Activated CD8-positive, alpha-beta memory T cell treated with anti-CD3 and anti-CD28 coated beads for 4 hours (primary cell): ENCODE data around the gene DPEP3.

Experiments used
- DNase-seq, 2 donors: peaks; one replicate each; pipeline ENCODE4 v3.0.0-alpha.2; 2020; ENCODE audit warnings: low read depth in 2 of 2

The DPEP3 gene

GRCh38 chr16:67967183-67967957 is 12.9 kb downstream of the DPEP3 start:
- DNase-seq = no peak

GRCh38 chr16:67966549-67967182 is 13.6 kb downstream of the DPEP3 start:
- no peak for DNase-seq

- DNase-seq = no peak
Measured at GRCh38 chr16:67965668-67966548, 14.4 kb downstream of the DPEP3 start.

DNA sequence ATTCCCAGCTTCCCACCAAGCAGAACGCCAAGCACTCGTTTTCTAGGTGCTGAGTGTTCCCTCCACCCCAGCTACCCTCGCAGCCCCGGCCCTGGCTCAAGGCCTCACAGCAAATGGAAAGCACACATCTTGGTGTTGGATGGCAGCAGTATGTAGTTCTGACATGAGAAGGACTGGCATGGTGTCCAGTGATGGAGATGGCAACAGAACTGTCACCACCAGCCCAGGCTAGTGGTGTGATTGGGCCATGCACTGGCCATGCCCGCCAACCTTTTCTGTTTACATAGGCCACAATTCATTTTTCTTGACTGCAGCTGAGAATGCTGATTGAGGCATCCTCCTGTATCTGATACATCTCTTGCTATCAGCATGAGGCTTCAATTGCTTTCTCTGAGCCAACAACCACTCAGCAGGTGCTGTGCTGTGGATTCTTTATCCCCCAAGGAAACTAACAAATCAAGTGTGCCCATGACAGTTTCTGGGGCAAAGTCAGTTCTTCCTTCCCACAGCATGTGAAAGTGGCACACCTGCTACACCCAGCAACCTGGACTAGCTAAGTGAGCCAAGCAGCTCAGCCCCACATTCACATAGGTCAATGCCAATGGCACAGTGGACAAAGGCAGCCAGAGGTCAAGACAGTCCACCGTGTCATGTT is 15.7 kb downstream of the DPEP3 start:
- no peak for DNase-seq

DNA sequence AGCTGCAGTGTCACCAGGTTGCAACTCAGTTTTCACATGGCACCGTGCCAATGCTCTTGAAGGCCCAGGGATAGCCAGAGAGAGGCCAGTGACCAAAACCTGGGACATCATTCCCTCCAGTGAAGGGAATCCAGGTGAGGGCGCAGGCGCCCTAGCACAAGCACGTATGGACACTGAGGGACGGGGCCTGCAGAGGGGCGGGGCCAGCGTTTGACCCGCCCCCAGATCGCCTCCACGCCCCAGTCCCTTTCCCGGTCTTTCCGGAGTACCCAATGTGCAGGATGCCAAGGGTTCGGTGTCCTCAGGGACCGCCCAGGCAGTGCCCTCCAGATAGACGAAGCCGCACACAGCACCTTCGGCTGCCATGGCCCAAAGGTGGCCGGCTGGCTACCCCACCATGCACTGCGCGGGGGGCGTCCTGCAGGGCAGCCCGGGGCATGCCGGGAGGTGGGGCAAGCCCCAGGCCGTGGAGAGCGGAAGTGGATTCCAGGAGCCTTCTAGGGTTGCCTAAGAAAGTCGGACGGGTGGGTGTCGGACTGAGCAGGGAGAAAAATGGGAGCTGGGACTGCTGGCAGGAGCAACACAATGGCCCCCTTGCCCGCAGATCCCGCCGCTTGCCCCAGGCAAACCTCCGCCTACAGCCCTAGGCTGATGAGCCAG is 16.5 kb downstream of the DPEP3 start:
- no peak for DNase-seq

DNA sequence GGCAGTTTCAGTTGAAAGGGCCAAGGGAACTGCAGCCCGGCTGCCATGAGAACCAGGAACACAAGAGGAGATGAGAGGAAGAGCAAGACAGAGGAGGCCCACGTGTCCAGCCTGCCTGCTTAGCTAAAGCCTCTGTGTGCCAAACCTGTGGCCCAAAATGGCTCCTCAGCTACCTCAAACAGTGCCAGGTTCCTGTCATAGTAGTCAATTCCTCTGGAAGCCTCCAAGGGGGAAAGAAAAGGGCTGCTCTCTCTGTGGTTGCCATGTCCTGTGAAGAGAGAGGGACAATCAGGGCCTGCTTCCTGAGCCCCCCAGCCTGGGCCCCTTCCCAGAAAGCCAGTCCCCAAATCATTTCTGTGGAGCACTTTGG is 17.0 kb downstream of the DPEP3 start:
- no peak for DNase-seq

GRCh38 chr16:67962135-67962534 is 18.2 kb downstream of the DPEP3 start:
- DNase-seq = no peak

GRCh38 chr16:67961551-67961957 is 18.7 kb downstream of the DPEP3 start:
- DNase-seq = no peak

DNA sequence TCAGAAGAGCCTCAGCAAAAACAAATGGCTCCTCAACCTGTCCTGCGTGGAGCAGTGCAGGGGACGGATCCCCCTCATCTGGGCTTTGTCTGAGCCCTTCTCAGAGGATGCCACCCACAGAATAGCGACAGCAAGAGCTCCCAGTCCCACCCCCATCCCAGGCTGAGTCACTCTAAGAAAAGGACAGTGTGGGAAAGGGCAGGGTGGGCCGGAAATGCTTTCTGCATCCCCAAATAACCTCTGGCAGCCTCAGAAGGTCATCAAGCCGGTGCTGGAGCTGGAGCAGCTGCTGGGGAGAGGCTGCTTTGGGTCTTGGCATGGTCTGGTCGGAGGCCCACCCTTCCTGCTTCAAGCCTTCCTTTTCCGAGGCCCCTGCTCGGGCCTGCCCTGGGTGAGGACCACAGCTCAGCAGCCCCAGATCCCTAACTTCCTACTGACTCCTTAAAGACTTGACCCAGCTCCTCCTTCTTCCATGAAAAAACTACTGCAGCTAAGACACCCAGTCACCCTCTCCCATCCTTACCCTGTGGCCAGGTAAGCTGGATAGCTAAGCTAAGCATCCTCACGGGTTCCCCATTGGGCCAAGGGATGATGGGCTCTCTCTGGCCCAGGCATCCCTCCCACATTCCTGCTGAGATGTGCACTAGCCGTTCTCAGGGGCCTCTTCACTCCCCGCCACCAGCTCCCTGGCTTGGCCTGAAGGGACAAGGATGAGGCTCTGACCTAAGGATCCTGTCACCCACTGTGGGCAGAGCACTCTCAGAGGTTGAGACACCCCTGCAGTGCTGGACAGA is 20.6 kb downstream of the DPEP3 start:
- no peak for DNase-seq

- DNase-seq = no peak
Measured at GRCh38 chr16:67957622-67958021, 22.7 kb downstream of the DPEP3 start.

DNA sequence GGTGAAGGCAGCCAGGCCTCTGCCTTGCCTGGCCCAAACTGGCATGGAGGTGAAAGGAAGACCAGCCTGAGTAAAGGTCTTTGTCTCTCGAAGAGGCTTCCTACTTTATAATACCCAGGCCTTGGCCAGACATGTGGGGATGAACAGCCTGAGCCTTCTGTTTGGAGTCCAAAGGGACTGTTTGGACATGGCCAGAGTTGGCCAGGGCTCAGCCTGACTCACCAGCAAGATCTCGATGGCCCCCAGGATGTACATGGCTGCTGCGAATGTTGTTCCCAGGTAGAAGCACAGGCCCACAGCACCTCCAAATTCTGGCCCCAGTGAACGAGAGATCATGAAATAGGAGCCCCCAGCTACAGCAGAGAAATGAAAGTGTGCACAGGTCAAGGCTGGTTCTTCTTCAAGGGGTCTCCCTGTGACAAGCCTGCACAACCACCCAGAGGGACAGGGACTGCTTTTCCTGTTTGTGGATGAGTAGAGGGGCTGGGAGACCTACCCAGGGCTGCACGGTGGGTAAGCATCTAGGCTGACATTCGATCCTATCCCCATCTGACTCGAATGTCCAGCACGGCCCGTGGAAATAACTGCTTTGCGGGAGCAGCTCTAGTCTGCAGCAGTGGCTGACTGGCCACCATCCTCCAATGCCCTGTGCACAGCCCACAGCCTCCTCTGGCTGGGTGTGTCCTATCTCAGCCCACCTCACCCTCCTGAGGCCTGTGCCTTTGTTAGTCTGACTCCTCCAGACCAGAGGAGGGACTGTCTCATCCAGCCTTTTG is 25.7 kb downstream of the DPEP3 start:
- DNase-seq = no peak

DNA sequence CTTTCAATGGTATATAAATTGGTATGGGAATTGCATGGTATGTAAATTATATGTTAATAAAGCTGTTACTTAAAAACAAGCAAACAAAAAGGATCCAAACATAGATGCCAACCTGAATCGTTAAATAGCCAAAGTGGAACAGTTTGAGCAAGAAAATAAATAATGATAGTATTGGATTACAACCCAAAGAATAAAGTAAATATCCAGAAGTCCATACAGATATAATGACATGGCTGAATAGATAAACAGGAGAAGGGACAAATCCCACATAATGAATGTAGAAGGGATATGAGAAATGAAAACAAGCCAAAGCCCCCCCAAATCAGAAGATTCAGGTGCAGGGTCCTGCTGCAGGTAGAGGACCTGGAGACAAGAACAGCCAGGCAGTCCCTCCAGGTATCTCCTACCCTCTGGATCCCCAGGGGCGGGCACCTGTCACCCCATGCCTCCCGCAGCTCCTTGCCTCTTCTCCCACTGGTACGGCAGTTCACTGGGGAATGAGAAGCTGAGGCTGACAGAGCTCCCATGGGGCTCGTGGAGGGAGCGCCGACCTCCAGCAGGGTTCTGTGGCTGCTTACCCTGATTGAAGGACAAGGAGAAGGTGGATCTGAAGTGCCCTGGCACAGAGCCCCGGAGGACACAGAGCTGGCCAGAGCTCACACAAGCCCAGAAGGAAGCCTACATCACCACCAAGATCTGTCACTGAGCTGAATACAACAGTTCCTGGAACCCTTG is 26.5 kb downstream of the DPEP3 start:
- no peak for DNase-seq

DNA sequence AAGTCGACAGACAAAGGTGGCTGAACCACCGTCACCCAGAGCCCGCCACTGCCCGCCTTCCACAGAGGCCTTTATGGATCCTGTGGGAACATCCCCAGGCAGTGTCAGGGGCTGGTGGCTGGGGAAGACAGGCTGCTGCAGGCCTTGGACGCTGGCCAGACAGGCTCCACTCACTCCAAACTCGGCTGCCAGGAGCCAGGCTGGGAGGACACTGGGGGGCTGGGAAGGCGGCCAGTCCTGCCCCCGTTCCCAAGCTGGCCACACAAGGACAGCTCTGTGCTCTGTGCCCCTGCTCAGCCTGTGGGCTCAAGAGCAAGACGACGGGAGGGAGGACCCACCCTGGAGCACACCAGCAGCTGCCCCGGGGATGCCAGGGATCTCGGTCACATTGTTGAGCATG is 28.8 kb downstream of the DPEP3 start:
- DNase-seq = no peak

DNA sequence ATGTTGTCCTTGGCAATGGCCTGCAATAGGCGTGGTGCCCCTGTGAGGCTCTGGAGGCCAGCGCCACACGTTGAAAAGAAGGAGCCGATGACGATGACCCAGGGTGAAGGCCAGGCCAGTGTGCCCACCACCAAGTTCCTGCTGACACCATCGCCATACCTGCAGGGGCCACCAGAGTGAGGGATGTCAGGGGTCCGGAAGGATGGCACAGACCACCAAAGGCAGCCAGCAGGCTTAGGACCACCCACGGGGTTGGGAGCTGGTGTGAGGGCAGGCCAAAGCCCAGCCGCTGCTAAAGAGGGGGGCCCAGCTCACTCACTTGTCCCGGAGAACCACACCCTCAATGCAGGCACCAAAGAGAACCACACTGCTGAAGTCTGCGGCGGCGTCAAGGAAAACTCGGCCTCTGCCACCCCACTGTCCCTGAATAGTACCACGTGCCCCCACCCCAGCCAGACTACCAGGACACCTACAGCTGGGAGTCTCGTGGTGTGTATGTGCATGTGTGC is 29.9 kb downstream of the DPEP3 start:
- DNase-seq = no peak

DNA sequence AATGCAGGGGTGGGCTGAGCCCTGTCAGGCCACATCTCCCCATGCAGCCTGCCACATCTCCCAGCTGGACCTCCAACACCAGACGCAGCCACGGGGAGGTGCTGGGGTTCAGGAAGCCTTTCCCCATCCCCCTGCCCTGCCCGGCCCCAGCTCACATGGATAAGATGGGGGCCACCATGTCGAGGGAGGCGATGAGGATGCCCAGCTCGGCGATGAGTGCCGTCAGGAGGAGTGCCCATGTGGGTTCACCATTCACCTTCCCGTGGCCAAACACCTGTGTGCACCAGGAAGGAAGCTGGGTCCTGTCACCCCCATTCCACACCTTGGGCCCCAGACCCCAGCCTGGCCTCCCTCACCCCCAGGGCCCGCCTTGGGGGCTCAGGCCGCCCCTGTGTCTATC is 30.7 kb downstream of the DPEP3 start:
- no peak for DNase-seq

- DNase-seq = no peak
Measured at GRCh38 chr16:67948015-67948414, 32.3 kb downstream of the DPEP3 start.

DNA sequence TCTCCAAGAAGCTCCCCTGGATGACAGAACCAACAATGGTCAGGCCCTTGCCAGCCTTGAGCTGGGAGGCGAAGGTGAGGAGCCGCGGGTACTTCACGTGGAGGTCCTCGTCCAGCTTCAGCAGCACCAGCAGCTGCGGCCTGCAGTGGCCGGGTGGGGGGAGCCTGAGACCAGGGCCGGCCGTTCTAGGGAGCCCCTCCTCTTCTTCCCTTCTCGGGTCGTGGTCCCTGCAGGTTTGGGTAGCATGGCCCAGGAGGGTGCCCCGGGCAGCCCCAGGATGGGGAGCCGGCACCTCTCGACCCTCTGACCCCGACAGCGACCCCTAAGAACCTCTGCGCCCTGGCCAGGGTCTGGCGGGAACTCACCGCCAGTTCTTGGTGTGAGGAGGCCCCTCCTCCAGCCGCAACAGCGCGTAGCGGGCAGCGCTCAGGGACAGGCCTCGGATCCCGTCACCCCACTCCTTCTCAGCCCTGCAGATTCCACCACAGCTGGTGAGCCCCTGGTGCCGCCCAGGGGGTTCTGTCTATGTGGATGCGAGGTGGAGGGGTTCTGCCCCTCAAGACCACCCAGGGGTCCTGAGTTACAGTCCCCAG is 33.2 kb downstream of the DPEP3 start:
- no peak for DNase-seq

GRCh38 chr16:67946128-67946569 is 34.1 kb downstream of the DPEP3 start:
- no peak for DNase-seq
